Upper lobe of left lung (tissue), 6 donors: ENCODE results near the gene TBCB. TPM values are rescaled to one million over a fixed set of nuclear protein-coding genes. Genes with fewer than 3 reads are reported as not detected.

Source experiments
- ATAC-seq, 2 donors: fragments of 200-7000 bp; cut with Tn5 transposase; one replicate each; pipeline ENCODE4 v1.9.1; 2022; ENCODE audit warnings: mild to moderate bottlenecking in 2 of 2, moderate library complexity in 2 of 2; ENCODE audit not compliant: low FRiP score in 2 of 2
- DNase-seq, 2 donors: peaks; one replicate each; pipeline ENCODE4 v3.0.0-alpha.2; 2019 to 2020
- H3K27ac ChIP-seq, 4 donors: fragments of 200-600 bp; sonication (generic); one replicate each; pipeline ENCODE4 v1.5.1; 2016 to 2019
- H3K27me3 ChIP-seq, 4 donors: fragments of 200-600 bp; sonication (generic); one replicate each; pipeline ENCODE4 v1.5.1; 2017 to 2019
- H3K36me3 ChIP-seq, 4 donors: fragments of 200-600 bp; sonication (generic); one replicate each; pipeline ENCODE4 v1.5.1; 2016 to 2019
- H3K4me1 ChIP-seq, 4 donors: fragments of 200-600 bp; sonication (generic); one replicate each; pipeline ENCODE4 v1.5.1; 2018 to 2019
- H3K4me3 ChIP-seq, 4 donors: fragments of 200-600 bp; sonication (generic); one replicate each; pipeline ENCODE4 v1.5.1; 2017 to 2019; ENCODE audit warnings: mild to moderate bottlenecking in 2 of 4, moderate library complexity in 1 of 4
- H3K9me3 ChIP-seq, 4 donors: fragments of 200-600 bp; sonication (generic); one replicate each; pipeline ENCODE4 v1.5.1; 2018 to 2019
- CTCF ChIP-seq, 6 experiments: fragments of 450-650 bp in 4 of 6; fragments of 200-600 bp in 2 of 6; sonication (generic) in 2 of 6; IDR thresholded peaks; one replicate each; pipeline ENCODE4 v1.5.1; 2016 to 2019; ENCODE audit warnings: antibody characterized with exemption in 6 of 6
- EP300 ChIP-seq, 4 donors: sonication (generic); formaldehyde crosslinking; IDR thresholded peaks; one replicate each; pipeline ENCODE4 v1.5.1; 2017; ENCODE audit warnings: antibody characterized with exemption in 4 of 4, control low read depth in 2 of 4
- POLR2A ChIP-seq, 4 donors: fragments of 450-650 bp; IDR thresholded peaks; one replicate each; pipeline ENCODE4 v1.5.1; 2016 to 2017; ENCODE audit warnings: antibody characterized with exemption in 4 of 4, mild to moderate bottlenecking in 2 of 4
- POLR2AphosphoS5 ChIP-seq, 2 donors: sonication (generic); formaldehyde crosslinking; IDR thresholded peaks; one replicate each; pipeline ENCODE4 v1.5.1; 2017; ENCODE audit warnings: antibody characterized with exemption in 2 of 2
- WGBS, 2 donors: methylation state at CpG; one replicate each; pipeline ENCODE4 v1.1.5; 2017 to 2018; 5-methylcytosine and 5-hydroxymethylcytosine counted together
- total RNA-seq, 6 donors: library from RNA; depleted of rRNA in 4 of 6; stranded (reverse); fragments of >200 nt in 4 of 6; gene quantifications; one replicate each; pipeline versions ENCODE4 v1.1.0 to v1.2.1, GENCODE V29; 2016 to 2021
- donor health status: DM: no; HTN: no; CAD: no; lungs with moderate emphysema.
- donor health status: DM: no; HTN: yes; CAD: no; lungs with severe emphysema.

TBCB gene
- total RNA-seq, 6 donors from 2014 or later: 31.4 to 151 (median 109) TPM

- peaks cover 27 to 44% (median 38%) of the 10 kb centered on the region in 4 donors for H3K36me3 ChIP-seq
- peak; percentile 93 to 94 for DNase-seq
- no peaks in the 10 kb centered on the region for H3K9me3 ChIP-seq
- ATAC-seq: peak; percentile 80 to 88
- no peaks in the 10 kb centered on the region for H3K27me3 ChIP-seq
- peak overlapping the region; percentile 59 to 93 (median 80) for H3K4me3 ChIP-seq
- TF ChIP-seq POLR2AphosphoS5 (IDR thresholded peaks at IDR 0.05) (peak in 1 of 2 donors; percentile 78), POLR2A (IDR thresholded peaks at IDR 0.05) (peak in 3 of 4 donors; percentile 20 to 67 (median 59)), EP300 (IDR thresholded peaks at IDR 0.05) (no peak), CTCF (IDR thresholded peaks at IDR 0.05) (no peak)
- peaks cover 15 to 34% (median 24%) of the 10 kb centered on the region in 4 donors for H3K4me1 ChIP-seq
- 30 to 43% methylated on average over 22 to 31 of the region's 42 CpGs for WGBS, 2 donors
- H3K27ac ChIP-seq: peak overlapping the region; percentile 96 to 100 (median 98)
Observed at GRCh38 chr19:36141039-36141927, 26.0 kb downstream of the TBCB start.

- no peak for TF ChIP-seq POLR2A (IDR thresholded peaks at IDR 0.05)
- no peak for TF ChIP-seq CTCF (IDR thresholded peaks at IDR 0.05)
- no peak for TF ChIP-seq POLR2AphosphoS5 (IDR thresholded peaks at IDR 0.05)
- TF ChIP-seq EP300 (IDR thresholded peaks at IDR 0.05): no peak
Observed at GRCh38 chr19:36142046-36142445, 26.8 kb downstream of the TBCB start.

DNA sequence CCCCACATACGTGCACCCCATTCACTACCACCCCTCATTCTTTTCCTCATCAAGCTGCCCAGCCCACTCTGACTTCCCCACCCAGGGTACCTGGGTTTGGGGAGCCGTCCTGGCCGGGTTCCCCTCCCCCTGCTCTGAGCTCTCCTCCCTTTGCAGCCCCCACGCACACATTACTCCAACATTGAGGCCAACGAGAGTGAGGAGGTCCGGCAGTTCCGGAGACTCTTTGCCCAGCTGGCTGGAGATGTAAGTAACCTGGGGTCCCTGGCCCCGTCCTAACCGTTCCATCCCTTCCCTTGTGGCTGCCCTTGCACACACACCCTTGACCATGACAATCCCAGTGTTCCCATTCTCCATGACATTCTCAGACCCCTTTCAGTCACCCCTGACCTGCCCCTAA, 27.2 kb downstream of the TBCB start:
- no peak overlapping the region for H3K4me3 ChIP-seq
- no peak overlapping the region for H3K27ac ChIP-seq
- 91 to 92% methylated on average over 9 of the region's 9 CpGs for WGBS, 2 donors
- peaks cover 34 to 56% (median 50%) of the 10 kb centered on the region in 4 donors for H3K36me3 ChIP-seq
- H3K4me1 ChIP-seq: peaks cover 9 to 22% (median 15%) of the 10 kb centered on the region in 4 donors
- TF ChIP-seq CTCF (IDR thresholded peaks at IDR 0.05): no peak
- TF ChIP-seq EP300 (IDR thresholded peaks at IDR 0.05): no peak
- no peak for DNase-seq
- no peaks in the 10 kb centered on the region for H3K27me3 ChIP-seq
- no peak for ATAC-seq
- H3K9me3 ChIP-seq: no peaks in the 10 kb centered on the region

More at GRCh38 chr19:36142046-36142445, 26.8 kb downstream of the TBCB start:
- peak overlapping the region in 3 of 4 donors; percentile 96 to 98 (median 98) for H3K27ac ChIP-seq
- ATAC-seq: no peak
- H3K27me3 ChIP-seq: no peaks in the 10 kb centered on the region
- no peaks in the 10 kb centered on the region for H3K9me3 ChIP-seq
- no peak overlapping the region for H3K4me3 ChIP-seq
- no peak for DNase-seq
- H3K4me1 ChIP-seq: peaks cover 9 to 27% (median 17%) of the 10 kb centered on the region in 4 donors
- peaks cover 29 to 52% (median 45%) of the 10 kb centered on the region in 4 donors for H3K36me3 ChIP-seq
- WGBS, 2 donors: 95 to 96% methylated on average over 13 to 14 of the region's 14 CpGs

GRCh38 chr19:36144624-36145023, 29.4 kb downstream of the TBCB start:
- no peak for DNase-seq
- H3K36me3 ChIP-seq: peaks cover 46 to 78% (median 69%) of the 10 kb centered on the region in 4 donors
- 97% methylated on average over 6 of the region's 6 CpGs for WGBS, 2 donors
- TF ChIP-seq CTCF (IDR thresholded peaks at IDR 0.05): no peak
- no peak for TF ChIP-seq EP300 (IDR thresholded peaks at IDR 0.05)
- TF ChIP-seq POLR2AphosphoS5 (IDR thresholded peaks at IDR 0.05): no peak
- peaks cover 8 to 12% (median 10%) of the 10 kb centered on the region in 4 donors for H3K4me1 ChIP-seq
- H3K9me3 ChIP-seq: no peaks in the 10 kb centered on the region
- no peak overlapping the region for H3K27ac ChIP-seq
- no peaks in the 10 kb centered on the region for H3K27me3 ChIP-seq
- no peak overlapping the region for H3K4me3 ChIP-seq
- no peak for ATAC-seq
